CD1c-positive myeloid dendritic cell (primary cell): ENCODE data around the gene ATP5PB.
A peak's percentile ranks its signal among the peaks of the same experiment; 100 is the strongest.

Experiments
- DNase-seq: peaks from one replicate; pipeline ENCODE4 v3.0.0-alpha.2; 2016; ENCODE audit errors: extremely low spot score

ATP5PB gene

GRCh38 chr1:111475701-111476100 lies 26.4 kb downstream of the ATP5PB start:
- DNase-seq = no peak

DNA sequence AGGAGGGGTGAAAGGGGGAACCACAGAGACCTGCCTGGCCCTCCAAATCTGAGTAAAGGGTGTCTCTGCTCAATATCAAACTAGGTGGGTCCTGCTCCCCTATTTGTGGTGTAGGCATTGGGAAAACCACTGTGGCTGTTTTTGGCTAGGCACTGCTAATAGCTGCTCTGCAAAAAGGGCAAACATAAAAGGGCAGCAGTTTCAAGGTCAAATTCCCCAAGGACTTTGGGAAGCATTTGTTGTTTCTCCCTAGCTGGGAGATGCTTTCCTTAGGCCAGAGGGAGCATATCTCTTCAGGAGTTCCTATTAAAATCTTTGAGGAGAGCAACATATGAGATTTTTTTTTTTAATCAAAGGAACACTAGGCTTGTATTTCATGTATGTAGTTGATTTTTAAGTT lies 26.9 kb downstream of the ATP5PB start:
- no peak for DNase-seq

GRCh38 chr1:111476761-111477309 lies 27.6 kb downstream of the ATP5PB start:
- DNase-seq = peak; percentile 73

- peak; percentile 56 for DNase-seq
Measured at GRCh38 chr1:111480674-111481073, 31.4 kb downstream of the ATP5PB start.

DNA sequence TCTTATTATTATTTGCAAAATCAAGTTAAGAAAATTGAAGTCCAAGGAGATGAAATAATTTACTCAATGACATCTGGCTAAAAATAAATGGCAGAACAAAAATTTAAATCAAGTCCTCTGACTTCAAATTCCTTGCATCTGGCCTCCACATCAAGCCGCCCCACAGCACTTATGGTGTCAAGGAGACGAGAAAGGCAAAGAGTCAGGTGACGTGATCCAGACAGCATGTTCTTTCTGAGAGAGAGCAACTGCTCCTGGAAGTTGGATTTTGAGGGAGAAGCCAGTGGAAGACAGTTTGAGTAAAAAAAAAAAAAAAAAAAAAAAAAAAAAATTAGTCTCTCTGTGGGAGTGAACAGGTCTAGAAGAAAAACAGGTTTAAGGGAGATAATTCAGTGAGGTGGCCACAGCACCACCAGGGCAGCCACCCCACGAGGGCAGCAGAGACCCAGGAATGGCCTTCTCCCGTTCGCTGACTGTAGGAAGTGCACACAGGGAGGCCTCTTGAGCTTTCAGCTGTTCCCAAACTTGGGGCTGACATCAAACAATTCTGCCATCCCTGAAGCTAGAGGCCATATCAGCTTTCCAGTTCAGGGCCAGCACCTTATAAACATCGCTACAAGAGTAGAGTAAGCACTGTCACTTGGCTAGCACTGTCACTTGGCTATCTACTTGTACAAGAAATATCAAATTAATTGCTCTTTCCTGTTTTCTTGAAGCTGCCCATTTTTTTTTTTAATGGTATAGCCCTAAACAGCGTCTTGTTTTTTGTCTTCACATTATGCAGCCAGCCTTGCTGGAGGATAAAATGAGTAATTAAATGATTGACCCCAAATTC lies 32.3 kb downstream of the ATP5PB start:
- DNase-seq = peak; percentile 82

DNA sequence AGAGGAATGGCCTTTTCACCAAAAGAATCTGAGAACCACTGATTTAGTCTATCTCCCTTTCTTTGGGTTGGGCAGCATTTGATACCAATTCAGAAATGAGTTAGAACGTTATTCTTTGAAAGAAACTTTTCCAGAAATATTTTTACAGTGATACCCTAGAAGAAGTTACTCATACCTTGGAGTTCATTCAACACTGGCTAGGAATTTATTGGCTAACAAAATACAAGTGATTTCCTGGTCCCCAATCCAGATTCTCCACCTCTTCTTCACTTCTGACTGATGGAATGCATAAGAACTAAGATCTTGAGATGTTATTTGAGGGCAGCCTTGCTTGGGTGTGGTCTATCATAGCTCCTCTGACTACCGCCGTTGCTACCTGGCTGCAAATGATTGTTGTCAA lies 33.9 kb downstream of the ATP5PB start:
- DNase-seq = no peak

DNA sequence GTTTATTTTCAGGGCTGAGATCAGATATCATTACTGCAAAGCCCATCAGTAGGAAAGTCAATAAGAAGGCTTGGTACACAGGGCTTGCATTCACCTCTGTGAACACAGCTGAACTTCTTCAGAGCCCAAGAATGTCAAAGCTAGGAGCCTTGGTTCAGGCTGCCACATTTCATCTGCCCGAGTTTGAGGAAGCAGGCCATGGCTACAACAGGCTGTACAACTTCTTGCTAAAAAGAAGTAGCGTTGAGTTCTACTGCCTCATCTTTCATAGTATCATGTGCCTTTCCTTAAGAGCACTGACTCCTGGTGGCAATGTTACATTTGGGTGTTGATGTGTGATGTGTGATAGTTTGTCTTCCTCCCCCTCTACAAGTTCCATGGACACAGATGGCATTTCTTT lies 34.6 kb downstream of the ATP5PB start:
- no peak for DNase-seq

DNA sequence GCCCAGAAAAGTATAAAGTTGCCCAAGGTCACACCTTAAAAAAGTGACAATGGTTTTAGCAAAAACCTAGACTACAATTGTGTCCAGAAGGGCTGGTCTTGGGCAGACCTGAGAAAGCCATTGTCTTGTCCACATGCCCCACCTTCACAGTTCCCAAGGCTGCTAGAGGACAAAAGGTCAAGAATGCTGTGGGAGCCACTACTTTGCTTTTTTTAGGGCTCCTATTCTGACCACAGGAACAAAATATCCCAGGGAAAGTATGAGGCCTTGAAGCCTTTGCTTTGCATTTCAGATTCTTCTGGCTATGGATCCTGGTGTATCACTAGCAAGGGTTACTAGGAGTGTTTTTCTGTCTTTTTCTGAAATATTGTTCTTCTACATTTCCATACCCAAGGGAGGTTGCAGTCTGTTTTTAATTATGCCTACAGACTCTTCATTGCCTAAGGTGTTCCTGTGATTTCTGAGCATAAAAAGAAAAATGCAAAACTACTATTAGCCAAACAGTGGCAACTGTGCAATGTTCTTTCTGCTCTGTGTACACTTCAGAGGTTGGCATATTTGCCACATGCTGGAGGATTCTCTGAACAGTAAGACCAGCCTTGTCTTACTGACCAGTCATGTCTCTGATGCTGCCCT lies 35.2 kb downstream of the ATP5PB start:
- DNase-seq = no peak

- no peak for DNase-seq
Measured at GRCh38 chr1:111486431-111486830, 37.2 kb downstream of the ATP5PB start.

GRCh38 chr1:111487133-111487532 lies 37.9 kb downstream of the ATP5PB start:
- DNase-seq = peak; percentile 66

- no peak for DNase-seq
Measured at GRCh38 chr1:111488669-111489068, 39.4 kb downstream of the ATP5PB start.

GRCh38 chr1:111489604-111490003 lies 40.3 kb downstream of the ATP5PB start:
- peak; percentile 69 for DNase-seq

DNA sequence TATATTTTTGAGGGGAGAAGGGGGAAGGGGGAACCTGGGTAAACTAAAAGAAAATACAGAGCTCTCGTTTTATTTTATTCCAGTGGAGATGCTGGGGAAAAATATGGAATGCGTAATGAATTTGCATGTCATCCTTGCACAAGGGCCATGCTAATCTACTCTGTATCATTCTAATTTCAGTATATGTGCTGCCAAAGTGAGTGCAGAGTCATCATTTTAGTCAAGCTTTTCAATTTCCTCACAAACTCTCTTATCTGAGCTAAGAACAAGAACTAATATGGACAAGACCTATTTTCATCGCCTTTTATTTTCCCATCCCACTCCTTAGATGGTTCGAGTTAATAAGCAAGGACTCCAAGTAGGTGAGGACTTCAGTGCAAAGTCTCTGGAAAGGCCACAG lies 41.0 kb downstream of the ATP5PB start:
- no peak for DNase-seq

GRCh38 chr1:111491070-111491469 lies 41.8 kb downstream of the ATP5PB start:
- DNase-seq = peak; percentile 70

DNA sequence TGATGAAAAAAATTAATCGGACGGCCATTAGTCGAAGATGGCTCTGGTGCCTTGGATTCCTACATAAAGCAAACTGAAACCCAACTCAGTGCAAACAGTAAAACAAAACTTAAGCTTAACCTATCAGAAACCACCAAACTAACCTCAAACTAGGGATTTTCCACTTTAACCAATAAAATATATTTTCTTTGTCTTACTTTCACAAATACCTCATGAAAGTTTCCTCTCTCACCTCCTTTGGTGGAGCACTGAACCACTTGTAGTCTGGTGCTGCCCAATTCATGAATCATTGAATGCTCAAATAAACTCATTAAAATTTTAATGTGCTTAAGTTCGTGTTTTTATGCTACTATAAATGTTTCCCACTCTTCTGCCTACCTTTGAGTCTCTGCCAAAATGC lies 47.1 kb downstream of the ATP5PB start:
- DNase-seq = no peak

DNA sequence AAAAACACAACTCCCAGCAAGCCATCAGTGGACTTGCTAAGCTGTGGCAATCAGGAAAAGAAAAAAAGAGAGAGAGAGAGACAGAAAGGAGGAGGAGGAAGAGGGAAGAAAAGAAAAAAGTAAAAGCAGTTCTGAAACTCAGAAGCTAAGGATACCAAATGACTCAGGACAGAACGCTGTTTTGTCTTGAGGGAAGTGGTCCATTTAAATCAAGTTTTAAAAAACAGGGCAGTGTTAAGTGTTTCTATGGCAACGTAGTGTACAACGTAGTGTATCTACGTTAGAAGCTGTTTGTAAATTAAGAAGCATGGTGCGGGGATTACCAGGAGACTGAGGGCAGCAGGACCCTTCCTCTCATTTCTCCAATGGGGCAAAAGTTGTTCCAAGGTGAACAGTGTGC lies 48.3 kb downstream of the ATP5PB start:
- peak; percentile 80 for DNase-seq

DNA sequence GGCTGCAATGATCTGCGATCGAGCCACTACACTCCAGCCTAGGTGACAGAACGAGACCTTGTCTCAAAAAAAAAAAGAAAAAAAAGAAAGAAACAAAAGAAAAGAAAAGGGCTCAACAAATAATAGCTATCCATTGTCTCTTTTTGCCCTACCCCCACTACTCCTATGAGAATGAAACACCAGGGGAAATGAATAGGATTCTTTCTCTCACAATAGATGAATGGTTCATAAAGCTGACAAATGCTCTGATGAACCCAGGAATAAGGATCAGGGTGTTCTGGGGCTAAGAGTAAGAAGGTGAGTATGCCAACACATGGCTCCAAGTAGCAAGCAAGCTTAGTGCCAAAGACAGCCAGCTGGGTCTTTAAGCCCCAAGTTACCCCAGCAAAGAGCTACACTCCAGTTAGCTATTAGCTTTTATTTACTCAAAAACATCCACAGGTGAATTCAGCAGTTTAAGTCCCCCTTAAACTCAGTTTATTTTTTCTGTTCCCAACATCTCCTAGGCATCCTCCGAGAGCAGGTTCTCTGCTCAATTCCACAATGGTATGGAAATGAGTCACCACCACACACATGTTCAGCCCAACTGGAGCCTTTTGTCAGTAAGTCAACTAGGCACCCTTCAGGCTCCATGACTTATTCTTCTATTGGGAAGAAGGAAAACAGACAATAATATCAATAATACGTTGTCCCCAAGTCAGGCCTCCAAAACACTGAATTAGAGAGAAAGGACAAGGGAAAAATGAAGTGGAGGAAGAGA lies 49.9 kb downstream of the ATP5PB start:
- no peak for DNase-seq

DNA sequence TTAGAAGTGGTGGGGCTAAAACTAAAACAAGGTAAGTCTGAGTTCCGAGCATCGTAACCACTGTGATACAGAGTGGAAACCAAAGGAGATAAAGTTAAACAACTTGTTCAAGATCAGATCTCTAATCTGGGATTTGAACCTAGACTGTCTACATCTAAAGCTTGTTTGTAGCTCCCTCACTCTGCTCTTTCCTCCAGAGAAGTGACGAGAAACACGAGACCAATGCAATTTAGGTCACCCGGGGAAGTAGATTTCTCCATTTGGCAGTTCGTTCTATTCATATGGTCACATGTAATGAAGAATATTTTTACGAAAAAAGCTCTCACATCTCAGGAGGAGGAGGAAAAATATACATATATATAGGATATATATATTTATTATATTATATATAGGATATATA lies 52.4 kb downstream of the ATP5PB start:
- no peak for DNase-seq

DNA sequence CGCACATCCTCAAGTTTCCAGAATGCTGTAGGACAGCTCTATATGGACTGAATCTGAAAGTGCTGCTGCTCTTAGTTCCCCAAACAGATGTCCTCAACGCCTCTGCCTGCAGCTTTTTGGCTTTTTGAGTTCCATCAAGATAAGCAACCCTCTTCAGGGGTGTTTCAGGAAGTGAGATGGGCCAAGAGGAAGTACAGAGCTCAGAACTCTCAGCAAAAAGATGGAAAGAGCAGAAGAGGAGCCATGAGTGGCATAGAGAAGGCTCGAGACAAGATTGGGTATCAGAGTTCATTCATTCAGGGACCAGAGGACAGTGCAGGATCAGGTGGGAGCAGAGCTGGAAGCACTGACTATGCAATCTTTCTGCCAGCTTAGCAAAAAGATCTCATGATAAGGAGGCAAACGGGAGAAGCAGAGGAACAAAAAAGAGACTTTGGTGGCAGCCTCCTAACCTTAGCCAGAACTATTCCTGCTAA lies 54.4 kb downstream of the ATP5PB start, which contains the start of the genes ADORA3 and TMIGD3:
TSS of gene ADORA3 (minus strand) at position 49 of the 476 bp plus-strand sequence. CDS start 279 bp downstream, outside the sequence.
TSS of gene TMIGD3 (minus strand) at position 49 of the 476 bp plus-strand sequence. CDS start 279 bp downstream, outside the sequence.
- peak; percentile 91 for DNase-seq

DNA sequence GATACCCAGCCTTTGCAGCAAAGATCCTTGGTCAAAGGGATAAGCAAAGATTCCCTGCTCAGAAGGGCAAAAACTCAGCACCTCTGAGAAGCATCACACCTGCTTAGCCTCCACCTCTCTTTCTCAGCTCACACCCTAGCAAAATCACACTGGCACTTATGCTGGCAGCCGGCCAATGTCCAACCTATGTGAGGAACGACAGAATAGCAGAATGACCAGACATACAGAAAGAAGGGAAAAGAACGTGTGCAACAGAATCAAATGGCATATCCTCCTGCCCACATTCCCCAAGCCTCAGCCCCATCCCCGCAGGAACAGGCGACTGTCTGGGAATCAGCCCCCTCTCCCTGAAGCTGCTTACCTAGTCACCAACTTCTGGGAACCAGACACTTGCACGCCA lies 54.8 kb downstream of the ATP5PB start:
- no peak for DNase-seq

- peak; percentile 87 for DNase-seq
Measured at GRCh38 chr1:111505641-111506119, 56.4 kb downstream of the ATP5PB start.

DNA sequence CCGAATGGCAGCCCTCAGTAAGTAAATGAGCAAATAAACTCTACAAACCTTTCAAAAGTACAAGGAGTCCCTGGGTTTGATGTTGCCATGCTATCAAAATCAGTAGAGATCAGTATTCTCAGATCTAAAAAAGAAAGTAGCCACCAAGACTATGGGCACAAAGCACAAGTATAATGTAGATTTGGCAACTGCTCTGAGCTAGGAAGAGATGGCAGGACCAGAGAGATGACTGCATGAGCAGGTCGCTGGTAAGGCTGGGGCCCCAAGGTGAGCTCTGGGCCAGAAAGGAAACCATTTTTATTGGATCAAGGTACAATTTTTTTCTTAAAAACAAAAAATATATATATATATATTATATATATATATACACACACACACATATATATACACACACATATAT lies 57.3 kb downstream of the ATP5PB start:
- DNase-seq = no peak
